HG03521 (cell line): Measurements from ENCODE around the gene LEAP2.
A peak's percentile ranks its signal among the peaks of the same experiment; 100 is the strongest.
"Not testable (repeated sequence)": the region's sequence is repeated elsewhere in the genome, so short reads cannot be mapped to it uniquely, and the experiment has no call there.

Source experiments
- ATAC-seq: cut with Tn5 transposase; IDR thresholded peaks from one replicate; pipeline ENCODE4 v1.9.1; 2021; ENCODE audit warnings: mild to moderate bottlenecking, moderate library complexity; ENCODE audit not compliant: unreplicated experiment

Gene LEAP2

GRCh38 chr5:132840313-132840712 is 33.2 kb upstream of the LEAP2 start:
- ATAC-seq: no peak

GRCh38 chr5:132840896-132841295 is 32.6 kb upstream of the LEAP2 start:
- ATAC-seq: no peak

- ATAC-seq: no peak
Observed at GRCh38 chr5:132841305-132841704, 32.2 kb upstream of the LEAP2 start.

GRCh38 chr5:132848270-132848669 is 25.2 kb upstream of the LEAP2 start:
- ATAC-seq: no peak

- no peak for ATAC-seq
Observed at GRCh38 chr5:132849347-132849746, 24.1 kb upstream of the LEAP2 start.

- no peak for ATAC-seq
Observed at GRCh38 chr5:132850066-132850465, 23.4 kb upstream of the LEAP2 start.

GRCh38 chr5:132853323-132853722 is 20.1 kb upstream of the LEAP2 start:
- no peak for ATAC-seq

- no peak for ATAC-seq
Observed at GRCh38 chr5:132853790-132854189, 19.7 kb upstream of the LEAP2 start.

GRCh38 chr5:132854301-132854700 is 19.2 kb upstream of the LEAP2 start:
- ATAC-seq: no peak

GRCh38 chr5:132854992-132855391 is 18.5 kb upstream of the LEAP2 start:
- not testable (repeated sequence) for ATAC-seq

- no peak for ATAC-seq
Observed at GRCh38 chr5:132856011-132856410, 17.5 kb upstream of the LEAP2 start.

- no peak for ATAC-seq
Observed at GRCh38 chr5:132859889-132860437, 13.5 kb upstream of the LEAP2 start.

GRCh38 chr5:132860742-132861141 is 12.7 kb upstream of the LEAP2 start:
- no peak for ATAC-seq

- ATAC-seq: peak; percentile 21
Observed at GRCh38 chr5:132865668-132866341, 7.7 kb upstream of the LEAP2 start.

GRCh38 chr5:132866342-132867045 is 7.0 kb upstream of the LEAP2 start, which contains the start of the genes GDF9 and UQCRQ:
Gene GDF9, minus strand, starts transcription at chr5:132866469. Its CDS starts 1,936 bp downstream, at chr5:132864533.
Gene UQCRQ, plus strand, starts transcription at chr5:132866642. Its CDS starts 240 bp downstream, at chr5:132866882.
- ATAC-seq: peak; percentile 92

GRCh38 chr5:132867046-132867451 is 6.4 kb upstream of the LEAP2 start:
- ATAC-seq: peak; percentile 18

GRCh38 chr5:132868754-132869153 is 4.7 kb upstream of the LEAP2 start:
- ATAC-seq: no peak

GRCh38 chr5:132870801-132871200 is 2.7 kb upstream of the LEAP2 start:
- no peak for ATAC-seq

- ATAC-seq: no peak
Observed at GRCh38 chr5:132871459-132872284, 1.8 kb upstream of the LEAP2 start.

GRCh38 chr5:132872788-132873118 is 715 bp upstream of the LEAP2 start:
- no peak for ATAC-seq

- no peak for ATAC-seq
Observed at GRCh38 chr5:132873930-132874271, 433 bp downstream of the LEAP2 start.
